ENCODE results near the gene PSME1. TPM values are rescaled to one million over a fixed set of nuclear protein-coding genes. Genes with fewer than 3 reads are reported as not detected.

The PSME1 gene
- polyA plus RNA-seq, 2 of the 4 experiments (the other 2 are of a cell fraction) = 83.6 to 124 TPM

DNA sequence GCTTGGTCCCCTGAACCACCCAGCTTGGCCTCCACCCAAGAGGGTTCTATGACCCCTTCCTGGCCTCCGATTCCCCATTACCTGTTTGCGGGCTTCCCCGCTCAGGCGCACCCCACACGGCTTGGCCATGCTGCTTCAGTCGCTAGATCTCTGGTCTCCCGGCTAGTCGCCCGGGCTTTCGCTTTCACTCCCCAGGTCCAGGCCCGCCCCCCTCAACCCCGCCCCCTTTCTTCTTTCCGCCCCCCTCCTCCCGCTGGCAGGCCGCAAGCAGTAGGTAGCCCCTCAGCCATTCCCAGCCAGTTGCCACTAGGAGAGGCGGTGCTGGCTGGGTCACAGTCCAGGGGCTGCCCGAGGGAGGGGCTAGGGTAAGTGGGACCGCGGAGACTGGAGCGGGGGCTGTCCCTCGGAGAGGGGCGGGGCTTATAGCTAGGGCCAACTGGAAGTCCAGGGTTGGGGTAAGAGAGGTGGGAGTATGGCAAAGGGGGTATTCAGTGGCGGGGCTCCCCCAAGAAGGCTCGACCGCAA lies 10.5 kb downstream of the PSME1 start, which contains the start of gene PSME2 (continued):
- TF ChIP-seq SMC3 (IDR thresholded peaks at IDR 0.05) (no peak), HOXA7 (CRISPR knock-in tag; IDR thresholded peaks at IDR 0.05) (no peak), FOSL2 (IDR thresholded peaks at IDR 0.05) (no peak), FOSL2 (CRISPR knock-in tag; IDR thresholded peaks at IDR 0.05) (no peak), ZSCAN20 (CRISPR knock-in tag; IDR thresholded peaks at IDR 0.05) (no peak), RFX5 (IDR thresholded peaks at IDR 0.05) (no peak), NR3C1 (IDR thresholded peaks at IDR 0.05) (no peak), RARB (CRISPR knock-in tag; IDR thresholded peaks at IDR 0.05) (no peak), MAZ (IDR thresholded peaks at IDR 0.05; ENCODE audit: borderline replicate concordance, low read depth, low read length) (0 out of 2 replicates have a peak, but pooled peaks have one; percentile 43), JUN (IDR thresholded peaks at IDR 0.05) (peak; percentile 30; a peak in 2 of 5 replicates), POLR2AphosphoS2 (conservative IDR thresholded peaks at IDR 0.05; ENCODE audit: low read length) (no peak)
- TF ChIP-seq, protein P1, sequence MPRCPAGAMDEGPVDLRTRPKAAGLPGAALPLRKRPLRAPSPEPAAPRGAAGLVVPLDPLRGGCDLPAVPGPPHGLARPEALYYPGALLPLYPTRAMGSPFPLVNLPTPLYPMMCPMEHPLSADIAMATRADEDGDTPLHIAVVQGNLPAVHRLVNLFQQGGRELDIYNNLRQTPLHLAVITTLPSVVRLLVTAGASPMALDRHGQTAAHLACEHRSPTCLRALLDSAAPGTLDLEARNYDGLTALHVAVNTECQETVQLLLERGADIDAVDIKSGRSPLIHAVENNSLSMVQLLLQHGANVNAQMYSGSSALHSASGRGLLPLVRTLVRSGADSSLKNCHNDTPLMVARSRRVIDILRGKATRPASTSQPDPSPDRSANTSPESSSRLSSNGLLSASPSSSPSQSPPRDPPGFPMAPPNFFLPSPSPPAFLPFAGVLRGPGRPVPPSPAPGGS (IDR thresholded peaks at IDR 0.05) = no peak

DNA sequence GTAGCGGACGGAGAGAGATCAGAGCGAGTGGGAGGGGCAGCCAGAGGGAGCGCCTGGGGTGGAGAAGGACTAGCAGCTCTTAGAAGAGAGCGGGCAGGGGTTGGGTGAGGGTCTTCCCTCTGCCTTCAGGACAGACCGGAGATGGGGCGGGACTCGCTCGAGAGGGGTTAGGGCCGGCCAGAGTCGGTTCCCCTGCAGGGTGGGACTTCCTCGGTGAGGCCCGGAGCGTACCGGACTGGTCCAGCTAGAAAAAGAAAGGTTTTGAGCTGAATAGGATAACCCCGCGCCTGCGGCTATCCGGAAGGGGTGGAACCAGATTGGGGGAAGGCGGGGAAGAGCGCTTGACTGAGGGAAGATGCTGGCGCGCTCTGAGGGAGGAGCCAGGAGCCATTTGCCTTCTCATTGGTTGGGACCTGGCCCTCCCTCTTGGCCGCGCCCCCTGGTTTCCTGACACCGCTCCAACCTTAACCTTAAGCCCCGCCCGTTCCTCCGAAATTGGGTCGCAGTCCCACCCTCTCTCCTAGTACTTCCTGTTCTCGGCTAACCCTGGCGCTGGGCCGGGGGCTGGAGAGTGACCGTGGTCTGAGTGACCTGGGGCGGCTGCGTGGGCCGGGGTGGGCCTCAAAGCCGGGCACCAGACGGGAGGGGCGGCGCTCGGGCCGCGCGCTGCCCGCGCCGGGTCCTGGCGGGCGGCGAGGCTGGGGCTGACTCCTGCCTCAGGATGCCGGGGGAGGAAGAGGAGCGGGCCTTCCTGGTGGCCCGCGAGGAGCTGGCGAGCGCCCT lies 11.2 kb downstream of the PSME1 start, which contains the start of gene RNF31:
Gene RNF31 (plus strand): TSS at position 521 of the 783 bp plus-strand sequence. CDS start 201 bp downstream, at position 722.
- Histone ChIP-seq H3K4me2 (peak within 1 kb of the TSS; percentile 85), H3K4me3 (peak within 1 kb of the TSS; percentile 89), H3K9me3 (no peaks in the 10 kb centered on the region), H3K27ac (peak within 1 kb of the TSS; percentile 91 to 98), H3K4me1 (peaks cover 16% of the 10 kb centered on the region)
- WGBS (ENCODE audit: missing lambda C conversion rate) = under 1% methylated on average over 30 of the region's 57 CpGs
- ATAC-seq (peak; percentile 89 to 94), DNase-seq (ENCODE audit: low read depth in 1 of 2, low spot score in 1 of 2) (peak; percentile 94 to 98), FAIRE-seq (no peak)
- POLR2A ChIA-PET = interaction anchor here (0.5 to 2.5 kb wide), 12 partner anchors 9 to 95 kb away, joined by 3 to 18 read pairs (median 4); partner anchors contain the start of genes CARMIL3, CHMP4A, DCAF11 and IRF9
- 0 out of 2 replicates have a peak, but pooled peaks have one; percentile 10 for TF ChIP-seq KDM5A (IDR thresholded peaks at IDR 0.05)
- TF ChIP-seq, protein P2, sequence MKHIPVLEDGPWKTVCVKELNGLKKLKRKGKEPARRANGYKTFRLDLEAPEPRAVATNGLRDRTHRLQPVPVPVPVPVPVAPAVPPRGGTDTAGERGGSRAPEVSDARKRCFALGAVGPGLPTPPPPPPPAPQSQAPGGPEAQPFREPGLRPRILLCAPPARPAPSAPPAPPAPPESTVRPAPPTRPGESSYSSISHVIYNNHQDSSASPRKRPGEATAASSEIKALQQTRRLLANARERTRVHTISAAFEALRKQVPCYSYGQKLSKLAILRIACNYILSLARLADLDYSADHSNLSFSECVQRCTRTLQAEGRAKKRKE (CRISPR knock-in tag; IDR thresholded peaks at IDR 0.05; ENCODE audit: low read depth) = no peak
- peak; percentile 42; the same call in 1 of the 2 replicates for TF ChIP-seq POLR2A (IDR thresholded peaks at IDR 0.05; ENCODE audit: low read length)
- TF ChIP-seq PHF8 (IDR thresholded peaks at IDR 0.05; ENCODE audit: borderline replicate concordance, low read depth) = peak; percentile 42; the same call in 1 of the 2 replicates
- TF ChIP-seq CBX8 (IDR thresholded peaks at IDR 0.05) = no peak
- TF ChIP-seq JUN (IDR thresholded peaks at IDR 0.05) = peak; percentile 7 to 49; a peak in 2 of 5 replicates
- TF ChIP-seq, protein P3, sequence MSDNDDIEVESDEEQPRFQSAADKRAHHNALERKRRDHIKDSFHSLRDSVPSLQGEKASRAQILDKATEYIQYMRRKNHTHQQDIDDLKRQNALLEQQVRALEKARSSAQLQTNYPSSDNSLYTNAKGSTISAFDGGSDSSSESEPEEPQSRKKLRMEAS (IDR thresholded peaks at IDR 0.05) = 0 out of 2 replicates have a peak, but pooled peaks have one; percentile 9
- CTCF ChIA-PET = interaction anchor here (0.8 to 12.6 kb wide), 10 partner anchors 8 to 69 kb away, joined by 3 to 168 read pairs (median 4); partner anchors contain the start of genes IRF9, MDP1 and PSME1

DNA sequence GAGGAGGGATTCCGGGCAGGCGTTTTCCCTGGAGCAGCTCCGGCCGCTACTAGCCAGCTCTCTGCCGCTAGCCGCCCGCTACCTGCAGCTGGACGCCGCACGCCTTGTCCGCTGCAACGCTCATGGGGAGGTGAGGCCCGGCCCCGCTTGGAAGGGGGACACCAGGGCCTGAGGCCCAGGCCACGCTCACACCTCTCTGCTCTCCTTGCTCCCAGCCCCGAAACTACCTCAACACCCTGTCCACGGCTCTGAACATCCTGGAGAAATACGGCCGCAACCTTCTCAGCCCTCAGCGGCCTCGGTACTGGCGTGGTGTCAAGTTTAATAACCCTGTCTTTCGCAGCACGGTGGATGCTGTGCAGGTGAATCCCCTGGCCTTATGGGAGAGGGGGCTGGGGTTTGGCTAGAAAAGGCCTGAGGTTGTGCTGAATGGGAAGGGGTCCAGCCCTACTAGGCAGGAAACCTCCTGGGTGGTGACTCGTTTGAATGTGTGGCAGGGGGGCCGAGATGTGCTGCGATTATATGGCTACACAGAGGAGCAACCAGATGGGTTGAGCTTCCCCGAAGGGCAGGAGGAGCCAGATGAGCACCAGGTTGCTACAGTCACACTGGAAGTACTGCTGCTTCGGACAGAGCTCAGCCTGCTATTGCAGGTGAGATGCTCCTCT lies 11.9 kb downstream of the PSME1 start:
- H3K27ac ChIP-seq = peak overlapping the region; percentile 91 to 98
- ATAC-seq = no peak

More for the DNA sequence above, 11.9 kb downstream of the PSME1 start:
- Histone ChIP-seq H3K4me1 (peaks cover 14% of the 10 kb centered on the region), H3K4me3 (peak overlapping the region; percentile 89), H3K4me2 (peak overlapping the region; percentile 79), H3K9me3 (no peaks in the 10 kb centered on the region)
- DNase-seq (ENCODE audit: low read depth in 1 of 2, low spot score in 1 of 2) (no peak), FAIRE-seq (no peak)
- TF ChIP-seq, protein P2 (CRISPR knock-in tag; IDR thresholded peaks at IDR 0.05; ENCODE audit: low read depth) = no peak
- TF ChIP-seq SMC3 (IDR thresholded peaks at IDR 0.05) (no peak), EHF (CRISPR knock-in tag; IDR thresholded peaks at IDR 0.05) (no peak), JUNB (IDR thresholded peaks at IDR 0.05) (no peak), FOSL2 (IDR thresholded peaks at IDR 0.05) (no peak), FOSL2 (CRISPR knock-in tag; IDR thresholded peaks at IDR 0.05) (no peak), RCOR1 (IDR thresholded peaks at IDR 0.05; ENCODE audit: low read depth, low read length) (no peak), RFX5 (IDR thresholded peaks at IDR 0.05) (no peak)
- WGBS (ENCODE audit: missing lambda C conversion rate) = 10% methylated on average over 19 of the region's 29 CpGs
- ChIA-PET CTCF (interaction anchor here (1.6 to 12.6 kb wide), 4 partner anchors 11 to 40 kb away, joined by 4 to 168 read pairs (median 13); partner anchors contain the start of genes IRF9 and PSME1), POLR2A (interaction anchor here (0.6 to 2.5 kb wide), 2 partner anchors 12 to 33 kb away, joined by 3 to 13 read pairs; partner anchors contain the start of genes DCAF11, NRL and PSME1)

Measured in A549 (cell line).